Ascending aorta (tissue), 2 donors: ENCODE measurements around the gene HS3ST6. TPM values are rescaled to one million over a fixed set of nuclear protein-coding genes. Genes with fewer than 3 reads are reported as not detected.
"Not testable (repeated sequence)": the region's sequence is repeated elsewhere in the genome, so short reads cannot be mapped to it uniquely, and the experiment has no call there.

Source experiments
- DNase-seq, 2 donors: peaks; one replicate each; pipeline ENCODE4 v3.0.0-alpha.2; 2019; ENCODE audit warnings: low spot score in 2 of 2
- H3K27ac ChIP-seq, 2 donors: fragments of 200-600 bp; sonication (generic); one replicate each; pipeline ENCODE4 v1.5.1; 2016 to 2017; ENCODE audit warnings: mild to moderate bottlenecking in 1 of 2
- H3K27me3 ChIP-seq: fragments of 200-600 bp; sonication (generic); one replicate; pipeline ENCODE4 v1.5.1; 2017
- H3K36me3 ChIP-seq, 2 donors: fragments of 200-600 bp; sonication (generic); one replicate each; pipeline ENCODE4 v1.5.1; 2016
- H3K4me1 ChIP-seq, 2 donors: fragments of 200-600 bp; sonication (generic); one replicate each; pipeline ENCODE4 v1.5.1; 2016 to 2017; ENCODE audit warnings: mild to moderate bottlenecking in 1 of 2
- H3K4me3 ChIP-seq, 2 donors: fragments of 200-600 bp; sonication (generic); one replicate each; pipeline ENCODE4 v1.5.1; 2016 to 2017; ENCODE audit warnings: mild to moderate bottlenecking in 1 of 2
- H3K9me3 ChIP-seq, 2 donors: fragments of 200-600 bp; sonication (generic); one replicate each; pipeline ENCODE4 v1.5.1; 2016
- CTCF ChIP-seq, 3 experiments: fragments of 200-600 bp in 2 of 3; fragments of 450-650 bp in 1 of 3; sonication (generic) in 2 of 3; IDR thresholded peaks; one replicate each; pipeline ENCODE4 v1.5.1; 2016 to 2019; ENCODE audit warnings: antibody characterized with exemption in 3 of 3, mild to moderate bottlenecking in 1 of 3, moderate library complexity in 1 of 3
- intact Hi-C: fragments of 100-400 bp; cut with DNase I; formaldehyde crosslinking; loops from one replicate; pipeline ENCODE4 v1.15.1; 2023
- total RNA-seq: library from RNA; depleted of rRNA; stranded (reverse); fragments of >200 nt; gene quantifications from one replicate; pipeline ENCODE4 v1.1.0, GENCODE V29; 2016

The HS3ST6 gene
- total RNA-seq, 1 donor from 2014 or later: not detected

GRCh38 chr16:1877089-1877488 is 41.1 kb downstream of the HS3ST6 start:
- no peak for TF ChIP-seq CTCF (IDR thresholded peaks at IDR 0.05)
- DNase-seq: no peak
- H3K27ac ChIP-seq: no peak overlapping the region
- H3K36me3 ChIP-seq: no peaks in the 10 kb centered on the region
- no peak overlapping the region for H3K4me3 ChIP-seq
- H3K27me3 ChIP-seq: peaks cover 5% of the 10 kb centered on the region
- H3K4me1 ChIP-seq: no peaks in the 10 kb centered on the region
- intact Hi-C loops: no loop called here
- no peaks in the 10 kb centered on the region for H3K9me3 ChIP-seq

GRCh38 chr16:1876468-1876867 is 41.7 kb downstream of the HS3ST6 start:
- intact Hi-C loops: no loop called here
- H3K27me3 ChIP-seq: peaks cover 5% of the 10 kb centered on the region
- no peak for TF ChIP-seq CTCF (IDR thresholded peaks at IDR 0.05)

GRCh38 chr16:1876066-1876465 is 42.1 kb downstream of the HS3ST6 start:
- DNase-seq, H3K27ac ChIP-seq, H3K36me3 ChIP-seq, intact Hi-C loops, H3K9me3 ChIP-seq, H3K4me3 ChIP-seq, H3K27me3 ChIP-seq, H3K4me1 ChIP-seq: not testable (repeated sequence)

More at GRCh38 chr16:1876468-1876867, 41.7 kb downstream of the HS3ST6 start:
- DNase-seq: no peak
- H3K4me1 ChIP-seq: no peaks in the 10 kb centered on the region
- no peaks in the 10 kb centered on the region for H3K9me3 ChIP-seq
- H3K36me3 ChIP-seq: no peaks in the 10 kb centered on the region
- no peak overlapping the region for H3K27ac ChIP-seq
- H3K4me3 ChIP-seq: no peak overlapping the region

GRCh38 chr16:1874854-1875253 is 43.4 kb downstream of the HS3ST6 start:
- Histone ChIP-seq H3K36me3 (no peaks in the 10 kb centered on the region), H3K27ac (no peak overlapping the region), H3K27me3 (peaks cover 5% of the 10 kb centered on the region), H3K4me1 (no peaks in the 10 kb centered on the region), H3K9me3 (no peaks in the 10 kb centered on the region), H3K4me3 (no peak overlapping the region)
- intact Hi-C loops: no loop called here
- no peak for DNase-seq
- TF ChIP-seq CTCF (IDR thresholded peaks at IDR 0.05): no peak

- TF ChIP-seq CTCF (IDR thresholded peaks at IDR 0.05): no peak
- Histone ChIP-seq H3K27ac (no peak within 1 kb of the TSS), H3K27me3 (peaks cover 5% of the 10 kb centered on the region), H3K4me3 (peak within 1 kb of the TSS in 1 of 2 donors; percentile 27), H3K9me3 (no peaks in the 10 kb centered on the region), H3K4me1 (no peaks in the 10 kb centered on the region), H3K36me3 (no peaks in the 10 kb centered on the region)
- intact Hi-C loops: no loop called here
- no peak for DNase-seq
Observed at GRCh38 chr16:1871974-1872635, 46.1 kb downstream of the HS3ST6 start, which contains the start of gene MEIOB. Gene MEIOB (minus strand): TSS chr16:1872164. CDS start chr16:1868175, 3,989 bp downstream.

- H3K27me3 ChIP-seq: peaks cover 5% of the 10 kb centered on the region
- no peak for DNase-seq
- no peaks in the 10 kb centered on the region for H3K9me3 ChIP-seq
- intact Hi-C loops: no loop called here
- H3K4me1 ChIP-seq: no peaks in the 10 kb centered on the region
- H3K27ac ChIP-seq: no peak overlapping the region
- TF ChIP-seq CTCF (IDR thresholded peaks at IDR 0.05): no peak
- H3K36me3 ChIP-seq: no peaks in the 10 kb centered on the region
- H3K4me3 ChIP-seq: no peak overlapping the region
Observed at GRCh38 chr16:1870365-1871082, 47.7 kb downstream of the HS3ST6 start.
